HG03196 (cell line): ENCODE results near the gene KLC1.
"Not testable (repeated sequence)": the region's sequence is repeated elsewhere in the genome, so short reads cannot be mapped to it uniquely, and the experiment has no call there.

Experiments
- ATAC-seq: cut with Tn5 transposase; IDR thresholded peaks from one replicate; pipeline ENCODE4 v1.9.1; 2021; ENCODE audit not compliant: unreplicated experiment

The KLC1 gene

DNA sequence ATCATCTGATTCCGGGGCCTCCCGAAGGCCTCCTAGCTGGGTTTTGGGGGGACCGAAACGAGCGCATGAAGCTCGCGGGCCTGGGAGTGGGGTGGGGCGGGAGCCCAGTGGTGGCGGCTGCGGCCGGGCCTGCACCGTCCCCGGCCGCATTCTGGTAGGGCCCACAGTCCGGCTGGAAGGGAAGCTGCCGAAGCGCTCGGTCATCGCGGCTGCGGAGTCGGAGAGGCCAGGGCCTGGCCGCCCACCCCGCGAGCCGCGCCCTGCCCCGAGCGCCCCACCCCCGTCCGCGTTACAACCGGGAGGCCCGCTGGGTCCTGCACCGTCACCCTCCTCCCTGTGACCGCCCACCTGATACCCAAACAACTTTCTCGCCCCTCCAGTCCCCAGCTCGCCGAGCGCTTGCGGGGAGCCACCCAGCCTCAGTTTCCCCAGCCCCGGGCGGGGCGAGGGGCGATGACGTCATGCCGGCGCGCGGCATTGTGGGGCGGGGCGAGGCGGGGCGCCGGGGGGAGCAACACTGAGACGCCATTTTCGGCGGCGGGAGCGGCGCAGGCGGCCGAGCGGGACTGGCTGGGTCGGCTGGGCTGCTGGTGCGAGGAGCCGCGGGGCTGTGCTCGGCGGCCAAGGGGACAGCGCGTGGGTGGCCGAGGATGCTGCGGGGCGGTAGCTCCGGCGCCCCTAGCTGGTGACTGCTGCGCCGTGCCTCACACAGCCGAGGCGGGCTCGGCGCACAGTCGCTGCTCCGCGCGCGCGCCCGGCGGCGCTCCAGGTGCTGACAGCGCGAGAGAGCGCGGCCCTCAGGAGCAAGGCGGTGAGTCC is at the start of gene KLC1:
Gene KLC1, plus strand, starts transcription at position 528 of the 819 bp plus-strand sequence. CDS start 25,354 bp downstream, outside the sequence.
- ATAC-seq = peak; percentile 42

DNA sequence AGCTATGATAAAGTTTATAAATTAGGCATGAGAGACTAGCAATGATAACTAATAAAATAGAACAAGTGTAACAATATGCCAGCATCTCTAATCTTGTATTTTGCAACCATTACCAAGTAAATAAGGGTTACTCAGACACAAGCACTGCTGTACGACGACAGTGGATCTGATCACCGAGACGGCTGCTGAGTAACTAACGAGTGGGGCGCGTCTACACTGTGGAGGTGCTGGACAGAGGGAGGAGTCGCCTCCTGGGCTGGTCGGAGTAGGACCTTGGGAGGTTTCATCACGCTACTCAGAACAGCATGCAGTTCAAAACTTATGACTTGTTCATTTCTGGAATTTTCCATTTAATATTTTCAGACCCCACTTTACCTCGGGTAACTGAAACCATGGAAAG is 47.8 kb upstream of the KLC1 start:
- ATAC-seq = no peak

DNA sequence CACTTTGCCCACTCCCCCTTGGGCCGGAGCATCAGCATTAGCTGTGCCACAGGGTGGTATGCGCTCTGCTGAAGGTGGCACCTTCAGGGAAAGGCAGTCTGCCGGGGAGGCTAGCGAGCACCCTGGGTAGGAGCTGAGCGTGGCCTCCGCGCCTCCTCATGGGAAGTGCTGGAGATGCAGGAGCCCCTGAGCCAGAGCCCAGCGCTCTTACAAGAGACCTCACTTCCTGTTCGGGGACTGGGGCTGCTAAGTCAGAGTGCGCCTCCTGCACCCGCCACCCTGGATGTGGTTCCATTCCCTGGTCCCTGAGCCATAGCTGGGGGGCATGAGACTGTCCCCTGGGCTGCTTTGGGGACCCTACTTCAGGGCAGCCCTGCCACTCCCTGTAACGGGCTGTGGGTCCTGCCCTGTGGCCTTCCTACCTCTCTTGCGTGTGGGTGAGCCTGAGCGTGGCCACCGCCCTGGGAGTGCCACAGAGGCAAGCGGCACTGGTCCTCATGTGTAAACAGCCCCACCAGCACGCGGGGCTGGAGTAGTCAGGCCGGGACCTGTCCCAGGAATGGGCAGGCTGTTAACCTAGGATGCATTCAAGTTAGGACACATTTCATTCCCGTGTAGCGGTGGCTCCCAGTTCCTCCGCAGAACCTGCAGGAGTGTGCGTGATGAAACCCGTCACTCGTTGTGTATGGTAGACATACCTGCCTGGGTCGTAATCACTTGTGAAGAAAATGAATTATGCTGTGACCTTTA is 46.9 kb upstream of the KLC1 start:
- no peak for ATAC-seq

DNA sequence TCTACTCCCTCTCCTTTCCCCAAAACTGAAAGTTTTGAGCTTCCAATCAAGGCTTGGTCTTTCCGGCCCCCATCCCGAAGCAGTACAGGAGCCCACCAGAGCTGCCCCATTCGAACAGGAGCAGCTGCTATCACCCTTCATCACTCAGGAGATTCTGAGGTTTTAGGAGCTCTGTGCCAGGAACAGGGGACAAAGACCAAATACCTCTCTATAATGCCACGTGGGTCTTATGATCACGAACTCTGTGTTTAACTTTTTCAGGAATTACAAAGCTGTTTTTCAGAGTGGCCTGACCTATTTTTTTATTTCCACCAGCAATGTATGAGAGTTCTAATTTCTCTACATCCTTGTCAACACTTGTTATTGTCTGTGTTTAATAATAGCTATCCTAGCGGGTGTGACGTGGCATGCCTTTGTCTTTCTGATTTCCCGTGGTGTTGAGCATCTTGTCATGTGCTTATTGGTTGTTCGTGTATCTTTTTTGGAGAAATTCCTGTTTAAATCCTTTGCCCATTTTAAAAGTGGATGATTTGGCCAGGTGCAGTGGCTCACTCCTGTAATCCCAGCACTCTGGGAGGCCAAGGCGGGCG is 44.6 kb upstream of the KLC1 start:
- ATAC-seq = no peak

DNA sequence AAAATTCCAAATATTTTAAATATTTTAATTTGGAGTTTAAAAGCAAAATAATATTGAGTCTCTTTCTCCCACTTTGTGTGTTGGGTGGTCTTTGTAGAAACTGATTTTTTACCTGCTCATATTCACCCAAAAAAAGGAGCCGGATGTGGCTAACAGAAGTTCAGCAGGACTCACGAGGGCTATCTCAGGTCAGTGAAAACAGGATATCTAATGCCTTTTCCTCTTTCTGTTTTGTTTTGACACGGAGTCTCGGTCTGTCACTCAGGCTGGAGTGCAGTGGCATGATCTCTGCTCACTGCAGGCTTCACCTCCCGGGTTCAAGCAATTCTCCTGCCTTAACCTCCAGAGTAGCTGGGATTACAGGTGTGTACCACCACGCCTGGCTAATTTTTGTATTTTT is 35.4 kb upstream of the KLC1 start:
- peak; percentile 85 for ATAC-seq

DNA sequence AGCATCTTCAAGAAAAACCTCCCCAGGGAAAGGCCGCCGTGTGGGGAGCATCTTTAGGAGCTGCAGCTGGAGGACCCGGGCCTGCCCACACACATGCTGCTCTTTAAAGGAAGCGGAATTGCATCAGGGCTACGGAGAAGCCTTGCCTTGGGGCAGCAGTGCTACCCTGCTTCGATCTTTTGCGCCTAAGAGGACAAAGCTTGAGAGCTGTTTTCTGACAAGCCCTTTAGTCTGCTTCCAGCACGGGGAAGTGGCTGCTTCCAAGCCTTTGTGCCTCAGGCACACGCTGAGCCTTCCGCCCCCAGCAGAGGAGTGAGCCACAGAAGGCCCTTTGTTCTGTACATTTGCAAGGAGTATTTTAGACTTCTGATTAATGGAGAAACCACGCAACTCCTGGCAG is 34.7 kb upstream of the KLC1 start:
- ATAC-seq = no peak

DNA sequence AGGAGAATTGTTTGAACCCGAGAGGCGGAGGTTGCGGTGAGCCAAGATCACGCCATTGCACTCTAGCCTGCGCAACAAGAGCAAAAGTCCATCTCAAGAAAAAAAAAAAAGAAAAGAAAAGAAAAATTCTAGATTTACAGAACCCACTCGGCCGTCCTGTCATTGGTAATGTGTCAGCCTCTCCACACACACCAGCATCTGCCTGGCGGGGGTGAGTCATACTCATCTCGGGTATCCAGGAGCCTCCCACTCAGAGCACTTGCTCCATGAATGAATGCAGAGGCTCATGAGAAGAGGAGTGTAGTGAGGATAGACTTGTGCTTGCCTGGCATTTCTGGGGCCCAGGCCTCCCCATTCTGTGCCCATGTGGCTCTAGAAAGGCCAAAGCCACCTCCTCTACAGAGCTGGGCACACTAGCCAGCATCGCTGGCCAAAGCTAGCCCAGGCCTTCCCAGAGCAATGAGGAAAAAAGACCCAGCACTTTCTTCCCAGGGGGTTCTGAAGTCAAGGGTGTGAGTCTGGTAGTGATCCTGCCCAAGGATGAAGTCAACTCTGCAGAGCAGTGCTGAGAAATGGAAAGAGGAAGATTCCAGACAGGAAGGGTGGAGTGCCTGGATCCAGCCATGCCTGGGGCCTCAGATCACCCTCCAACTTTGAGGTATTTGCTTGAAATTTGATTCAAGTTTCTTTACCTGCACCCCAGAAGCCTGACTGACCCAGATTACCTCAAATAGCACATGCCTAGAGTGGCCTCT is 31.2 kb upstream of the KLC1 start:
- ATAC-seq = no peak

DNA sequence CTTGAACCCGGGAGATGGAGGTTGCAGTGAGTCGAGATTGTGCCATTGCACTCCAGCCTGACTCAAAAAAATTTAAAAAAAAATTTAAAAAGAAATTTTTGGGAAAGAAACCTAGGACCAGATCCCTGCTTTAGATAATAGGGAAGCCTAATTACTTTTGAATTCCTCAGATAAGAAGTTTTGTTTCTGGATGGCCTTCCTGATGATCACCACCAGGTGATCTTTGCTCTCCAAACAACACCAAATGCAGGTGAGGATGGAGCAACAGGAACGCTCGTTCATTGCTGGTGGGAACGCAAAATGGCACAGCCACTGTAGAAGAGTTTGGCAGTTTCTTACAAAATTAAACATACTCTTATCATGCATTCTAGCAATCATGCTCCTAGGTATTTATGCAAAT is 28.5 kb upstream of the KLC1 start:
- ATAC-seq = no peak

DNA sequence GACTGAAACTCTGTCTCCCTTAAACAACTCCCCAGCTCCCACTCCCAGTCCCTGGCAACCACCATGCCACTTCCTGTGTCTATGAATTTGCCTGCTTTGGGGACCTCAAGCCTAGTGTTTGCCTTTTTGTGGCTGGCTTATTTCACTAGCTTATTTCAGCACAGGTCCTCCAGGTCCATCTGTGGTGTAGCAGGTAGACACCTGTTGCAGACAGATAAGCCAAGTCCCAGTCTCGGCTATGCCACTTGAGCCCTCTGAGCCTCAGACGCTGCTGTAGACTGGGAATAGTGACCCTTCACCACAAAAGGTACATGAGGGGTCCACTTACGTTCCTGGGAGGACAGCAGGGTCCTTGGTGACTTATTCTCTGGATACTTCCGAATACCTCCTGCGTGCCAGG is 24.4 kb upstream of the KLC1 start:
- ATAC-seq = no peak

DNA sequence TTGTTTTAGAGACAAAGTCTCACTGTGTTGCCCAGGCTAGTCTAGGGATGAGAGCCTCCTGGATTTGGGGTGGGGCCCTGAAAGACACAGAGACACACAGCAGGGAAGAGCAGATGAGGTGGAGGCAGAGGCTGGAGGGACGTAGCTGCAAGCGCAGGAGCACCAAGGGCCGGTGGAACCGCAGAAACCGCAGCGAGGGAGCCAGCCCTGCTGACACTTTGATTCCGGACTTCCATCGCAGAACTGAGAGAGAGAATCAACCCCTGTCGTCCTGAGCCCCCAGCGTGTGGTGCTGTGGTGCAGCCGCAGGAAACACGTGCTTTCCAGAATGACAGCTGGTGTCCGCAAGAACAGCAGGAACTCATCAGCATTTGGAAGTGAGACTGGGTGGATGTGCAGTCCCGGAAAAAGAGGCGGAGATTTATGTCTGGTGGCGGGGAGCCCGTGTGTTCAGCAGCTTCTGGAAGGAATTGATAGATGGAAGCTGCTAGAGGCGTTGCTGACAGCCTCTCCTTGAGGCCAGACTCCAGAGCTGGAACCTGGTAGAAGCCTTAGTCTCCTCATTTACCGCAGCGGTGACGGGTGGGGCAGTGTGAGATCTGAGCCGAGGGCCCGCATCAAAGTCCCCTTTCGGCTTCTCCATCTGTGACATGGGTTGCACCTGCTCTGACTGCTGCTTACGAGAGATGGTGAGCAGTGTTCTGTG is 21.9 kb upstream of the KLC1 start:
- ATAC-seq = peak; percentile 73

DNA sequence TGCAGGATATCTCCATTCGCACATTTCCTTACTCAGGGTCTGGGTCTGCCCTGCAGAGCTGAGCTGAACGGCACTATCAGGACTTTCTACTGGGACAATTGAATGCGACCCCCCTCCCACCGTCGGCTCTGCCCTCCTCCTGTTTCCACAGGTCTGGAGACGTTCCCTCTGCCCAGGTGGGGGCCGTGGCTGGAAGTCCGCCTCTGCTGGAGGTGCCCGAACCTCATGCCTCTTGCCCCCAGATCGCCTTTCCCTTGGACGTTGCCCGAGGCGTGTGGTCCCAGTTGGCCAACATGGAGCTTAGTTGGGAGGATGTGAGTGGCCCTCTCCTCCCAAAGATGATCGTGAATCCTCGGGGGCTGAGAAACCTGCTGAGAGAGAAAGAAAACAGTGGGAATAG is 21.2 kb upstream of the KLC1 start:
- no peak for ATAC-seq

DNA sequence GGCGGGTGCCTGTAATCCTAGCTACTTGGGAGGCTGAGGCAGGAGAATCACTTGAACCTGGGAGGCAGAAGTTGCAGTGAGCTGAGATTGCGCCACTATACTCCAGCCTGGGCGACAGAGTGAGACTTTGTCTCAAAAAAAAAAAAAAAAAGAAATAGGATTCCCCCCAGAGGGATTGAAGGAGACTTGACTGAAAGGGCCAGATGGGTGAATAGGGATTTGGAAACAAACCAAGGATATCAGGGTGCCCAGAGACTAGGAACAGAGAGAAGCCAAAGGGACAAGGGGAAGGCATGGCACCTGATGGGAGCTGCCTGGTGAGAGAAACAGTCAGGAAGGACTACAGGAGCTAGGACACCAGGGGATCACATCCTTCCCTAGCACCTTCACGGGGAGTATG is 19.9 kb upstream of the KLC1 start:
- ATAC-seq = not testable (repeated sequence)

DNA sequence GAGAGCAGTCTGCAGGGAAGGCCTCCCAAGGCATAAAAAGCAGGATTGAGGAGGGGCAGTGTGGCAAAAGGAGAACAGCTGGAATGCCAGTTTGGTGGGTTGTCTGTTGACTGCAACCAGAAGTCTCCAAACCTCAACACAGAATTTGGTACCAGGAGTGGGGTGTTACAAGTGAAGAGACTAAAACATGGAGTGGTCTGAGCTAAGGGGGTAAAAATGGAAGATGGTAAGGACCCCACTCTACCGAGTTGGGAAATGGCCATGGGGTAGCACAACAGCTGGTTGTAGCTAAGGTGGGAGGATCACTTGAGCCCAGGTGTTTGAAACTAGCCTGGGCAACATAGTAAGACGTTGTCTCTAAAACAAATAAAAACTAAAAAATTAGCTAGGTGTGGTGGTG is 17.8 kb upstream of the KLC1 start:
- no peak for ATAC-seq

DNA sequence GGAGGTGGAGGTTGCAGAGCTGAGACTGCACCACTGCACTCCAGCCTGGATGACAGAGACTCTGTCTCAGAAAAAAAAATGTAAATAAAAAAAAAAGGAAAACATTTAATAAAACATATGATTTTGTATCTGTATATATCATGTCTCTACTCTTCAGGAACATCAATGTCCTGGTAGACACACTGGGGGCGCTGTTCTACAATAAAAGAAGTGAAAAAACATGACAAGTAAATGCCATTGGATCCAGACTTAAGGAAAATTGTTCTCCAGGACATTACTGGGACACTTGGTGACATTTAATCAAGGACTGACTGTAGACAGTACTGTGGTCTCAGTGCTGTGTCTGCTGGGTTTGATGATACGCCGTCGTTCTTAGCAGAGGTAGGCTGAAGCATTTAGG is 15.5 kb upstream of the KLC1 start:
- no peak for ATAC-seq

DNA sequence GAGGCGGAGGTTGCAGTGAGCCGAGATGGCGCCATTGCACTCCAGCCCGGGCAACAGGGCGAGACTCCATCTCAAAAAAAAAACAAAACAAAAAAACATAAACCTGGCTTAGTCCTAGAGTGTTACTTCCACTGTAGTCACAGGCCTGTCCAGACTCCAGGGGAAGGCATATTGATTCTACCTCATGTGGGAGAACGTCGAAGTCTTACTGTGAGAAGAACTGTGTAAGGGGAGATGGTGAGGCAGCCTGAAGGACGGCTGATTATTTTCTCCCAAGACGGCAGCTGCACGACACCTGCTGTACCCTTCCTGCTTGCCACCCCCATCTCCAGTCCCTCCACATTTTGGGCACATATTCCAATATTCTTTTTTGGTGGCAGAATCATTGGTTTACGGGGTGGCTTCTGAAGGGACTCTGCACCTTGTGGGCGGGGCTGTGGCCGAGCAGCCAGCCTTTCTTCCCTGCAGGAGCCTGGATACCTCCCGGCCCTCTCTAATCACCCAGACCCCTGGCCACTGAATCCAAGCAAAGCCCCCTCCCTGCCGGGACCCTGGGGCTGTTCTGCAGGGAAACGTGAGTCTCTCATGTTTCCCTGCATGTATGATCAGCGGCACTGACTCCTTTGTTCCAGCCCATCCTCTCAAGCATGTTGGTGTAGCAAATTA is 12.2 kb upstream of the KLC1 start:
- ATAC-seq = no peak

DNA sequence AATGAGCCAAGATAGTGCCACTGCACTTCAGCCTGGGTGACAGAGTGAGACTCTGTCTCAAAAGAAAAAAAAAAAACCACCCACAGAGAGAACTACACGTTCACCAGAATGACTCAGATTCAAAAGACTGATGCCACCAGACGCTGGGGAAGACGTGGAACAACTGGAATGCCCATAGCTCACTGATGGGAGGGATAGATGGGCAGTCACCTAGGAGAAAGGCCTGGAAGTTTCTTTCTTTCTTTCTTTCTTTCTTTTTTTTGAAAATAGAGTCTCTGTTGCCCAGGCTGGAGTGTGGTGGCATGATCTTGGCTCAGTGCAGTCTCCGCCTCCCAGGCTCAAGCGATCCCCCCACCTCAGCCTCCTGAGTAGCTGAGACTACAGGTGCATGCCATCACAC is 10.0 kb upstream of the KLC1 start:
- ATAC-seq = no peak

DNA sequence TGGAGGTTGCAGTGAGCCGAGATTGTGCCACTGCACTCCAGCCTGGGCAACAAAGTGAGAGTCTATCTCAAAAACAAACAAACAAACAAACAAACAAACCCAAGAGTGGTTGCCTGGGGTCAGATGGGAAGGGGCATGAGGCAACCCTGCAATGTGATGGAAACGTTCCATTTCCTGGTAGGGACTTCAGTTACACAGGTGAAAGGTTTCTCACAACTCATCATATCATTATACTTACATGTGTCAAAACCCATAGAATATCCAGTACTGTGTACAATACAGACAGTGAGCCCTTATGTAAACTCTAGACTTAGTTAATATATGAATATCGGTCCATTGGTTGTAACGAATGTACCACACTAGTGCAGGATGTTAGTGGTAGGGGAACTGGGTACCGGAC is 7.2 kb upstream of the KLC1 start:
- no peak for ATAC-seq

DNA sequence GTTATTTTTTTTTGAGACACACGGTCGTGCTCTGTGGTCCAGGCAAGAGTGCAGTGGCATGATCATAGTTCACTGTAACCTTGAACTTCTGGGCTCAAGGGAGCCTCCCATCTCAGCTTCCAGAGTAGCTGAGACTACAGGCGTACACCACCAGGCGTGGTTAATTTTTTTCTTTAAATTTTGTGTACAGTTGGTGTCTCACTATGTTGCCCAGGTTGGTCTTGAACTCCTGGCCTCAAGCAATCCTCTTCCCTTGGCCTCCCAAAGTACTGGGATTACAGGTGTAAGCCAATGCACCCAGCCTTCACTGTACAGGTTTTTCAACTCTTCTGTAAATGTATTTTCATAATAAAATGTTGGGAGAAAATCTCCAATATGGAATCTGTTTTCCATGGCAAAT is 5.7 kb upstream of the KLC1 start:
- ATAC-seq = no peak

DNA sequence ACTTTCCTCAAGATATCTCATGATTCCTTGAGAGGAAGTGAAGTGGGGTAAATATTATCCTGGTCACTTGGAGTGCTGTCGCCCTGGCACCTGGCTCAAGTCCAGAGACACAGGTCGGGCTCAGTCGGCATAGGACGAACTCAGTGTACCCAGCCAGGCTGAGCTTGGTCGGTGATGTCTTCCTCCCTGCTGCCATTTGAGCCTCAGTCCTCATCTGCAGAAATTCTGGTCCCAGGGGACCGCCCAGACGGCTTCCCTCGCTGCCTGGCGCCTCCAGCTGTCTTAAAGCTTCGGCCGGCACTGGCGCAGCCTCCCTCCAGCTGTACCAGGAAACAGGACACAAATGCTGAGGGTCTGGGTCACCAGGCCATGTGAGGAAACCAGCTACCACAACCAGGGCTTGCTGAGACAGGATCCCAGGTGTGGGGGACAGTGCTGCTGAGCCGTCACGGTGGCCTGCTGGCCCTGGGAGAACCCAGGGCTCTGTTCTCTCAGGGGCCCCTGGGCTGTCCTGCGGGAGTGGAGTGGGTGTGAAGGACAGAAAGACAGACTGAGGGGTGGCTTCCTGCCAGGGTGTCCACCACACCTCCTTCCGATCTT is 5.0 kb upstream of the KLC1 start:
- ATAC-seq = no peak

DNA sequence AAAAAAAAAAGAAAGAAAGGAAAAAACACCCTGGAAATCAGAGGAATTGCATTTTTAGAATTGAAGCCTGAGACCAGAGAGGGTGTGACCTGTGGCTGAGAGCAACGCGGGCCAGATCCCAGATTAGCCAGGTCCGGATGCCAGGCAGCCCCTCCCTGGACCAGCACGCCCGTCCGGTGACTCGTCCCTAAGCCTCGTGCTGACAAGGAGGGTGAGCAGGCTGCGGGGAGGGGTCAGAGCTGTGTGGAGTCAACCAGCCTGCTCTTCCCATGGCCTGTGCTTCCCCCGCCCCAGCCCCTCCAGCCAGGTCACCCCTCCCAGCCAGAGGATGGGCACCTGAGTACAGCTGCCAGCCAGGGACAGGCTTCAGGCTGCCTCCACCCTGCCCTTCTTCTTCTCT is 4.2 kb upstream of the KLC1 start:
- no peak for ATAC-seq
